Measurements from ENCODE around the gene PKIB. TPM values are rescaled to one million over a fixed set of nuclear protein-coding genes. Genes with fewer than 3 reads are reported as not detected.
"Not testable (repeated sequence)": the region's sequence is repeated elsewhere in the genome, so short reads cannot be mapped to it uniquely, and the experiment has no call there.

The PKIB gene
- total RNA-seq, 2 donors from 2014 or later = 1.0 to 1.1 TPM

- Mint-ChIP-seq H3K36me3 (peaks cover 0 to 15% of the 10 kb centered on the region in 2 donors), H3K27ac (no peak overlapping the region), H3K9me3 (peaks cover 0 to 11% of the 10 kb centered on the region in 2 donors)
- ATAC-seq = no peak
- DNase-seq (ENCODE audit: low spot score in 2 of 2) = no peak
Observed at GRCh38 chr6:122612838-122613237, 2.6 kb downstream of the PKIB start.

DNA sequence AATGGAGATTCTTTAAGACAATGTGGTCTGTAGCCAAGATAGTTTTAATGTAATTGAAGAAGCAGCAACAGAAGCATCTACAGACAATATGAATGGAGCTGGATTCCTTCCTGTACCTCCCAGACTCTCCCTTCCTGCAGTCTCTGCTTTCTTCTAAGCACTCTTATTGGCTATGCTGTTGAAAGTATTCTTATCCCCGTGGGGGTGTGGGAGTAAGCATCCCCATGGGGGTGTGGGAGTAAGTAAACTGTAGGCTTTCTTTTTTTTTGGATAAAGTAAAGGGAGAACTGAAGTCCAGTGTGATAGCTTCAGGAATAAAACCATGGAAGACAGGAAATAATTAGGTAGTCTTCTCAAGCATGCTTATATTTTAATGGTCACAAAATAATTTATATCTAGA is 4.1 kb downstream of the PKIB start:
- Mint-ChIP-seq H3K36me3 (peaks cover 0 to 15% of the 10 kb centered on the region in 2 donors), H3K27ac (no peak overlapping the region), H3K9me3 (peaks cover 0 to 11% of the 10 kb centered on the region in 2 donors)
- ATAC-seq (no peak), DNase-seq (ENCODE audit: low spot score in 2 of 2) (no peak)

- ATAC-seq = no peak
- peaks cover 0 to 10% of the 10 kb centered on the region in 2 donors for H3K36me3 Mint-ChIP-seq
- H3K9me3 Mint-ChIP-seq = peaks cover 0 to 11% of the 10 kb centered on the region in 2 donors
- no peak for DNase-seq (ENCODE audit: low spot score in 2 of 2)
- H3K27ac Mint-ChIP-seq = no peak overlapping the region
Observed at GRCh38 chr6:122615409-122615808, 5.2 kb downstream of the PKIB start.

GRCh38 chr6:122616877-122617276 is 6.7 kb downstream of the PKIB start:
- peaks cover 0 to 4% of the 10 kb centered on the region in 2 donors for H3K36me3 Mint-ChIP-seq
- peaks cover 0 to 11% of the 10 kb centered on the region in 2 donors for H3K9me3 Mint-ChIP-seq
- ATAC-seq (no peak), DNase-seq (ENCODE audit: low spot score in 2 of 2) (no peak)
- H3K27ac Mint-ChIP-seq = no peak overlapping the region

GRCh38 chr6:122619309-122619708 is 9.1 kb downstream of the PKIB start:
- DNase-seq (ENCODE audit: low spot score in 2 of 2) (no peak), ATAC-seq (no peak)
- Mint-ChIP-seq H3K27ac (no peak overlapping the region), H3K36me3 (peaks cover 0 to 4% of the 10 kb centered on the region in 2 donors), H3K9me3 (peaks cover 0 to 11% of the 10 kb centered on the region in 2 donors)

DNA sequence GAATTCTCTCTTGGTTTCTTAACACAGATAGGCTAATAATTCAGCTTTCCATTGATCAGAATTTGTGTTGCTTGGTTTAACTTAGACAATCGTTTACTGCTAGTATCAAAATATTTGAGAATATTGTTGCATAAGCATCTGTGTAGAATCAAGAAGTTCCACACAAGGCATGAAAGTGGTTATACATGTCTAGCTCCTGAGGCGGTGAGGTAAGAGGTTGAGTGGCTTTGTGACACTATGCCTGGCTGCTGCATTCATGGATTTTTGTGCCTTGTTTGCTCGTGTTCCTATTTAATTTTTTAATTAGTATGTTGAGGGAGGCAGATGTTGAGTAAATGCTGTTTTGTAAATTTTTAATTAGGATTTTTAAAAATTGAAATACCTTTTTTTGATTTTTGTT is 10.2 kb downstream of the PKIB start:
- DNase-seq (ENCODE audit: low spot score in 2 of 2) = no peak
- Mint-ChIP-seq H3K27ac (no peak overlapping the region), H3K36me3 (peaks cover 0 to 2% of the 10 kb centered on the region in 2 donors), H3K9me3 (peaks cover 0 to 9% of the 10 kb centered on the region in 2 donors)
- ATAC-seq = no peak

GRCh38 chr6:122620902-122621301 is 10.7 kb downstream of the PKIB start:
- Mint-ChIP-seq H3K36me3 (no peaks in the 10 kb centered on the region), H3K9me3 (peaks cover 0 to 4% of the 10 kb centered on the region in 2 donors), H3K27ac (no peak overlapping the region)
- ATAC-seq (no peak), DNase-seq (ENCODE audit: low spot score in 2 of 2) (no peak)

DNA sequence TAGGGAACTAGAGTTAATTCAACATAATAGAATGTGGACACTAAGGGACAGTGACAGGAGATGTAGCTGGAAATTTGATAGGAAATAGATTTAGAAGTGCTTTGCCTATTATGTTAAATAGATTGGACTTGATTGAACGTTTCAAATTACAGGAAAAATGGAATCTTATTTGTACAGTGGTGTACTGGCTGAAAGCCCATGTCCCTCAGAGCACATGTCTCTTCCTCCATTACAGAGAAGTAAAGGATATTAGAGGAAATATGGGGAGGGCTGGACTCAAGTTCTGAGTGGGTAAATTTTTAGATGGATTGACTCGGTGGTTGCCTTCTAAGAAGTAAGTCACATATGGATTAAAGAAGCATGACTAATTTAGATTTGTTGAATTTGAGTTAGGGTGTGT is 11.4 kb downstream of the PKIB start:
- no peaks in the 10 kb centered on the region for H3K9me3 Mint-ChIP-seq
- ATAC-seq (no peak), DNase-seq (ENCODE audit: low spot score in 2 of 2) (no peak)
- H3K27ac Mint-ChIP-seq = no peak overlapping the region
- H3K36me3 Mint-ChIP-seq = no peaks in the 10 kb centered on the region

- no peak for DNase-seq (ENCODE audit: low spot score in 2 of 2)
- Mint-ChIP-seq H3K9me3 (no peaks in the 10 kb centered on the region), H3K27ac (no peak overlapping the region), H3K36me3 (no peaks in the 10 kb centered on the region)
- no peak for ATAC-seq
Observed at GRCh38 chr6:122622479-122622878, 12.3 kb downstream of the PKIB start.

DNA sequence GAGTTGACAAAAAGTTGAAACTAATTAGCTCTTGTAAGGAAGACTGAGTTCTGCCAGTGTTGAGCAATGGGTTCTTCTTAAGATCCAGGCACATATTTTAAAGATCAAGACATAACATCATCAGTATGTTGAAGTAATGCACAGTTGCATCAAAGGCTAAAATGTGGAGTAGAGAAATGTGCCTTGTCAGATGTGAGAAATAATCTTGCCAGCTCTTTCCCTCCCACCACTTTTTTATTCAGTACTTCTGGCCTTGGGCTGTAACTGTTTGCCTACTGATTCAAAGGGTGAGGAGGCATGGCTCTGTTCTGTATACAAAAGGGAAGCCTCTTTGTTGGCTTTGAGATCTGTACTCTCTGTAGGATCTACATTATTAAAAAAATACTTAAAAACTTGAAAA is 13.1 kb downstream of the PKIB start:
- H3K27ac Mint-ChIP-seq = no peak overlapping the region
- ATAC-seq (no peak), DNase-seq (ENCODE audit: low spot score in 2 of 2) (no peak)
- H3K36me3 Mint-ChIP-seq = no peaks in the 10 kb centered on the region
- no peaks in the 10 kb centered on the region for H3K9me3 Mint-ChIP-seq

DNA sequence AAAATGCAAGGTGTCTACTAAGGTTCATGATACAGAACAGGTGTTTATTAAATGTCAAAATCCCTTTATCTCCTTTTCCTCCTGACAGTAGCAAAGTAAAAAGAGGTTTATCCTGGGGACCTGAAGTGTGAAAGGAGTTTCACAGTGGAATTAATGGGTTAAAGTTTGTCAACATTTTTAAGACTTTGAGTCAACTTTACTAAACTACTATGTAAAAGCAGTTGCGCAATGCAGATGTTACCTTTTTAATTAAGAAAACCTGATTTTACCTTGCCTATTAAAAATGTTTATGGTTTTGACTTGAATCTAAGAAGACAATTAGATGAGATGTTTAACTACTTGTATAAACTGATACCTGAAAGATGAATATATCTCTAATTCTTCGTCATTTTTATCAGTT is 14.6 kb downstream of the PKIB start:
- DNase-seq (ENCODE audit: low spot score in 2 of 2) (no peak), ATAC-seq (no peak)
- H3K36me3 Mint-ChIP-seq = no peaks in the 10 kb centered on the region
- H3K9me3 Mint-ChIP-seq = no peaks in the 10 kb centered on the region
- H3K27ac Mint-ChIP-seq = no peak overlapping the region

GRCh38 chr6:122628714-122629113 is 18.5 kb downstream of the PKIB start:
- no peaks in the 10 kb centered on the region for H3K9me3 Mint-ChIP-seq
- ATAC-seq (no peak), DNase-seq (ENCODE audit: low spot score in 2 of 2) (no peak)
- H3K27ac Mint-ChIP-seq = no peak overlapping the region
- no peaks in the 10 kb centered on the region for H3K36me3 Mint-ChIP-seq

DNA sequence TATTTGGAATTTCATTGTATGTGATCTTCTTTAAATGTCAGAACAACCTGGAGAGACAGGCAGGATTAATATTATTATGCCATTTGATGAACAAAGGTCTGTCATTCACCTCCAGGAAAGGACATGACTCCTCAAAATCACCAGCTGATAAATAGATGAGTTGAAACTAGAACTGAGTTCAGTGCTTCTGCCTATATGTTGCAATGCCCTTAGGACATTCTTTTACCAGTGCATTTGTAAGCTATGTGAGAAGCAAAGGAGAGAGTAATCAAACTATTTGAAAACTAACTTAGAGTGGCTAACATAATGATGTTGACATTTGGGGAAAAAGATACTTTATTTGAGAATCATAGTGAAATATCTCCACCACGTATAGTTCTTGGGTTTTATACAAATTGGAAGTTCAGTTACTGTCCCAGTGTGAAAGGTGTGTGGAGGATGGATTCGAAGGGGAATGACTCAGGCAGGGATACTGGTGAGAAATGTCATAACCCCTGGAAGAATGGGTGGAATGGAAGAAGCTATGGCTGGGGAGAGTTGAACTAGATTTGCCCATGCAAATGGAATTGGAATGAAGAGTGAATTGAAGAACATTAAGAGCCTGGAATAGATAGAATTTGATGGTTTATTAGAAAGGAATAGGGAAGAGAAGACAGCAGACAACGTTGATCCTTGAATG is 21.5 kb downstream of the PKIB start:
- Mint-ChIP-seq H3K36me3 (no peaks in the 10 kb centered on the region), H3K9me3 (no peaks in the 10 kb centered on the region), H3K27ac (no peak overlapping the region)
- no peak for ATAC-seq
- no peak for DNase-seq (ENCODE audit: low spot score in 2 of 2)

- DNase-seq (ENCODE audit: low spot score in 2 of 2) = no peak
Observed at GRCh38 chr6:122640366-122640765, 30.2 kb downstream of the PKIB start.

DNA sequence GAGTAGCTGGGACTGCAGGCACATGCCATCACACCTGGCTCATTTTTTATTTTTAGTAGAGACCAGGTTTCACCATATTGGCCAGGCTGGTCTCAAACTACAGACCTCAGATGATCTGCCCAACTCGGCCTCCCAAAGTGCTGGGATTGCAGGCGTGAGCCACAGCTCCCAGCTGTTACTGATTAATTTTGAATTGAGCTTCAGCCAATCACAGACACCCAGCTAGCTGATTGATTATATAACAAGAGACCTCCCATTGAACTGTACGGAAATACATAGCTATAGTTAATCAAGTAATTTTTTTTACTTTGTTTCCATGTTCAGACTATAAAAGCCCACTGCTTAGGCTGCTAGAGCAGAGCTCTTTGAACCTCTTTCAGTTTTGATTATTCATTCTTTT is 31.6 kb downstream of the PKIB start:
- Mint-ChIP-seq H3K36me3 (no peaks in the 10 kb centered on the region), H3K9me3 (no peaks in the 10 kb centered on the region), H3K27ac (no peak overlapping the region)
- ATAC-seq = no peak
- DNase-seq (ENCODE audit: low spot score in 2 of 2) = no peak

More at GRCh38 chr6:122640366-122640765, 30.2 kb downstream of the PKIB start:
- no peaks in the 10 kb centered on the region for H3K9me3 Mint-ChIP-seq
- no peak overlapping the region for H3K27ac Mint-ChIP-seq
- H3K36me3 Mint-ChIP-seq = no peaks in the 10 kb centered on the region
- ATAC-seq = no peak

GRCh38 chr6:122642604-122643003 is 32.4 kb downstream of the PKIB start:
- H3K36me3 Mint-ChIP-seq; DNase-seq (ENCODE audit: low spot score in 2 of 2); H3K9me3 Mint-ChIP-seq; ATAC-seq; H3K27ac Mint-ChIP-seq: not testable (repeated sequence)

DNA sequence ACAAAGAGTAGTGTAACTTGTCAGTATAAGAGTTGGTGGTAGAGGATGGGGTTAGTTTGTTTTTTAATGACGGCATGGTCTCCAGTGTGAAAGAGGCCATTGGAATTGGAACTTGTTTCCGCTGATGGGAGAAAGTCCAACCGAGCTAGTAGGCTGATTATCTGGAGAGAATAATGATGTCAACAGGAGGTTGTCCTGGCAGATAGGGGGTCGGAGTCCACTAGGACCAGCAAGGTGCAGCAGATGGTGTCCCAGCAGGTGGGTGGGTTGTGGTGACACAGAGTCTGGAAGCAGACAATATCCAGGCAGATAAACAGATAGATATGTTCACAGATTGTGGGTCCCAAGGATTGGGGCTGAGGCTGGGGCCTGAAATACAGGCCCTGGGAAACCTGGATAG is 35.1 kb downstream of the PKIB start:
- H3K36me3 Mint-ChIP-seq = no peaks in the 10 kb centered on the region
- ATAC-seq = no peak
- no peak for DNase-seq (ENCODE audit: low spot score in 2 of 2)
- H3K27ac Mint-ChIP-seq = peak overlapping the region in 1 of 2 donors; percentile 31
- H3K9me3 Mint-ChIP-seq = no peaks in the 10 kb centered on the region

DNA sequence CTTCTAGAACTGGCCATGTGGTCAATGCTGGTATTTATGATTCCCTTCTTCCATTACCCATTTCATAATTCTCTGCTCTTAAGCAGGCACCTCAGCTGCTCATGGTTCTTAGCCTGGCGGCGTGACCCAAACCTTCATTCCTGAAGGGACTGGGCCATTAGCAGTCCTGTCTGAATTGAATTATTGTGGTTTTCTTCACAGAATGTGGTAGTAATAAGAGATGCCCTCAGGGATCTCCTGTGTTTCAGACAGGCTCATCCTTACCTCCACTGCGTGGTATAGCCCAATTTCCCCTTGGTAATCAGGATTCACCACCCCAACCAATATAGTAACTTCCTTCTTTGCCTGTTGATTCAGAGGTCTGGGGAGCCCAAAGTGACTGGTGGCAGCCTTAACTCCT is 37.6 kb downstream of the PKIB start:
- no peaks in the 10 kb centered on the region for H3K36me3 Mint-ChIP-seq
- ATAC-seq (no peak), DNase-seq (ENCODE audit: low spot score in 2 of 2) (no peak)
- H3K27ac Mint-ChIP-seq = no peak overlapping the region
- H3K9me3 Mint-ChIP-seq = no peaks in the 10 kb centered on the region
